K562 (cell line): ENCODE measurements around the gene PRR14L. TPM values are rescaled to one million over a fixed set of nuclear protein-coding genes. Genes with fewer than 3 reads are reported as not detected.

ENCODE experiments used
- ATAC-seq: fragments of 200-7000 bp; cut with Tn5 transposase; 3 replicates; pipeline ENCODE4 v1.9.1; 2020; ENCODE audit warnings: moderate library complexity
- BruUV-seq: library from RNA; stranded (reverse); fragments of 400-500 nt; replicated peaks from 2 replicates; lab custom pipeline; 2021; lab: Mats Ljungman, UMichigan
- CTCF ChIA-PET: fragments of 300-600 bp; formaldehyde crosslinking; extraction: SDS; loops from one replicate; lab custom pipeline; 2021; ENCODE audit warnings: low intra/inter-chr PET ratio; lab: Yijun Ruan, JAX
- POLR2A ChIA-PET: fragments of 300-600, 350-650 bp; sonication (Branson Sonifier 250); formaldehyde crosslinking; extraction: SDS; loops from one replicate; lab custom pipeline; 2021; ENCODE audit warnings: antibody characterized with exemption, inconsistent platforms; lab: Yijun Ruan, JAX
- DNase-seq, 4 experiments: peaks; one replicate each; pipeline versions ENCODE4 v3.0.0 to v3.0.0-alpha.2; 2011 to 2018; ENCODE audit warnings: low spot score in 3 of 4, mixed read lengths in 3 of 4; ENCODE audit errors: extremely low read depth in 1 of 4
- FAIRE-seq: peaks from 2 replicates; lab custom pipeline; 2011; peaks lifted over from hg19 to GRCh38; lab: Jason Lieb, UNC
- H2AFZ ChIP-seq: 2 replicates; pipeline ENCODE4 v1.6.0; 2011; ENCODE audit warnings: low read depth, low read length, control low read depth, inconsistent platforms
- H3K27ac ChIP-seq: fragments of 200-600 bp; 3 replicates; pipeline ENCODE4 v1.8.0; 2011; ENCODE audit warnings: low read depth, mild to moderate bottlenecking, control low read depth, inconsistent platforms, low read length, moderate library complexity, mixed read lengths; ENCODE audit errors: extremely low read depth
- H3K27me3 ChIP-seq, 2 experiments: fragments of 300-600 bp in 1 of 2; 2 replicates in 1 of 2; 3 replicates in 1 of 2; pipeline versions ENCODE4 v1.6.0 to v1.8.0; 2011; ENCODE audit warnings: inconsistent platforms in 2 of 2, low read length in 2 of 2, mild to moderate bottlenecking in 1 of 2, mixed read lengths in 1 of 2, moderate library complexity in 1 of 2; ENCODE audit not compliant: control insufficient read depth in 2 of 2, insufficient read depth in 2 of 2
- H3K36me3 ChIP-seq: fragments of 300-600 bp; 3 replicates; pipeline ENCODE4 v1.8.0; 2011; ENCODE audit warnings: mild to moderate bottlenecking, low read length, inconsistent platforms; ENCODE audit not compliant: control insufficient read depth, insufficient read depth
- H3K4me1 ChIP-seq, 2 experiments: fragments of 200-600 bp in 1 of 2; replicated peaks in 1 of 2; 2 replicates in 1 of 2; 3 replicates in 1 of 2; pipeline versions ENCODE4 v1.5.1 to v1.8.0; 2011; ENCODE audit warnings: inconsistent platforms in 2 of 2, low read length in 2 of 2, mild to moderate bottlenecking in 1 of 2, mixed read lengths in 1 of 2, moderate library complexity in 1 of 2; ENCODE audit not compliant: control insufficient read depth in 2 of 2, insufficient read depth in 2 of 2
- H3K4me2 ChIP-seq: 2 replicates; pipeline ENCODE4 v1.6.1; 2011; ENCODE audit warnings: low read length, control low read depth, inconsistent platforms, mixed read lengths; ENCODE audit not compliant: insufficient read depth
- H3K4me3 ChIP-seq: fragments of 200-600 bp; sonication (generic), shearing (Covaris generic); 2 replicates; pipeline ENCODE4 v1.5.1; 2016; ENCODE audit warnings: control low read depth, inconsistent platforms
- H3K79me2 ChIP-seq: fragments of 200-600 bp; 3 replicates; pipeline ENCODE4 v1.8.0; 2011; ENCODE audit warnings: low read length, inconsistent platforms; ENCODE audit not compliant: control insufficient read depth, insufficient read depth
- H3K9ac ChIP-seq, 2 experiments: 2 replicates each; pipeline versions ENCODE4 v1.6.0 to v1.6.1; 2011; ENCODE audit warnings: low read depth in 2 of 2, low read length in 2 of 2, control low read depth in 1 of 2, inconsistent platforms in 1 of 2, mild to moderate bottlenecking in 1 of 2, mixed read lengths in 1 of 2; ENCODE audit not compliant: insufficient read depth in 1 of 2
- H3K9me1 ChIP-seq: one replicate; pipeline ENCODE4 v1.6.0; 2011; ENCODE audit warnings: inconsistent platforms, mild to moderate bottlenecking, low read length, moderate library complexity; ENCODE audit not compliant: control insufficient read depth, insufficient read depth
- H3K9me3 ChIP-seq: replicated peaks from 2 replicates; pipeline ENCODE4 v1.5.1; 2011; ENCODE audit warnings: low read depth, low read length, inconsistent platforms; ENCODE audit not compliant: control insufficient read depth, insufficient read depth
- H4K20me1 ChIP-seq: replicated peaks from 2 replicates; pipeline ENCODE4 v1.6.1; 2011; ENCODE audit warnings: low read length, inconsistent platforms, mixed read lengths; ENCODE audit not compliant: control insufficient read depth, insufficient read depth
- ARID1B ChIP-seq: fragments of 450-650 bp; IDR thresholded peaks from 2 replicates; pipeline ENCODE4 v1.6.1; 2016; ENCODE audit warnings: antibody characterized with exemption, mild to moderate bottlenecking, inconsistent platforms
- CBFA2T2 ChIP-seq: fragments of 450-650 bp; conservative IDR thresholded peaks from 2 replicates; pipeline ENCODE4 v1.6.1; 2017; ENCODE audit warnings: mild to moderate bottlenecking
- CBFA2T3 ChIP-seq: fragments of 450-650 bp; IDR thresholded peaks from 2 replicates; pipeline ENCODE4 v1.6.1; 2017
- HMG20B ChIP-seq: fragments of 250-450 bp; sonication (Bioruptor Pico); IDR thresholded peaks from 2 replicates; pipeline ENCODE4 v1.5.0; 2021; ENCODE audit warnings: mild to moderate bottlenecking
- NCOA6 ChIP-seq: fragments of 450-650 bp; IDR thresholded peaks from 2 replicates; pipeline ENCODE4 v1.6.1; 2017; ENCODE audit warnings: mild to moderate bottlenecking
- TAL1 ChIP-seq: fragments of 450-650 bp; IDR thresholded peaks from 2 replicates; pipeline ENCODE4 v1.6.1; 2016; ENCODE audit warnings: mild to moderate bottlenecking
- TCF3 ChIP-seq: sonication (generic); formaldehyde crosslinking; IDR thresholded peaks from 2 replicates; pipeline ENCODE4 v1.4.0; 2020; ENCODE audit warnings: mild to moderate bottlenecking, missing genetic modification reagents
- ZNF121 ChIP-seq: sonication (generic); formaldehyde crosslinking; conservative IDR thresholded peaks from 2 replicates; pipeline ENCODE4 v1.8.0; 2022; ENCODE audit warnings: missing genetic modification reagents
- ZNF282 ChIP-seq: sonication (generic); formaldehyde crosslinking; IDR thresholded peaks from 2 replicates; pipeline ENCODE4 v1.8.1; 2023; ENCODE audit warnings: missing genetic modification reagents
- ZNF668 ChIP-seq: fragments of 250-450 bp; sonication (Bioruptor Pico); IDR thresholded peaks from 2 replicates; pipeline ENCODE4 v1.8.0; 2022; ENCODE audit warnings: mild to moderate bottlenecking, inconsistent platforms
- ZNF79 ChIP-seq: fragments of 250-450 bp; sonication (Bioruptor Pico); IDR thresholded peaks from 2 replicates; pipeline ENCODE4 v1.4.0; 2020; ENCODE audit warnings: low read depth, mild to moderate bottlenecking, moderate library complexity
- WGBS: fragments of 100-300 bp; shearing (Covaris generic); methylation state at CpG from one replicate; pipeline ENCODE4 v1.1.6; 2016; ENCODE audit warnings: low coverage, mixed read lengths; ENCODE audit not compliant: insufficient coverage; ENCODE audit errors: missing lambda C conversion rate; 5-methylcytosine and 5-hydroxymethylcytosine counted together
- in situ Hi-C: fragments of 300-500 bp; cut with MboI; formaldehyde crosslinking; loops from 4 replicates; pipeline ENCODE4 v1.15.0; 2018; ENCODE audit warnings: inconsistent platforms, mixed read lengths
- intact Hi-C: fragments of 100-400 bp; cut with micrococcal nuclease; formaldehyde crosslinking; loops from 2 replicates; pipeline ENCODE4 v1.14.2; 2022
- polyA plus RNA-seq, 8 experiments: library from polyadenylated mRNA; depleted of rRNA in 4 of 8; stranded (reverse) in 5 of 8; unstranded in 3 of 8; fragments of >200 nt; fragmentation: Nextera tagmentation in 2 of 8; fragmentation: Illumina TruSeq in 1 of 8; extraction: Ambion mirVana in 2 of 8; extraction: Trizol in 1 of 8; gene quantifications; 2 replicates each; pipeline versions ENCODE4 v1.2.1 to v1.2.3, GENCODE V29; 2011 to 2014; ENCODE audit warnings: inconsistent platforms in 1 of 8, missing spikeins in 1 of 8
- total RNA-seq, 7 experiments: library from RNA; depleted of rRNA in 6 of 7; stranded (reverse); fragments of >200 nt in 6 of 7; fragmentation: Illumina TruSeq in 2 of 7; extraction: Trizol in 2 of 7; gene quantifications; 2 replicates each; pipeline versions ENCODE4 v1.2.1 to v1.2.3, GENCODE V29; 2011 to 2021; ENCODE audit warnings: low replicate concordance in 1 of 7
- TF ChIP-seq, protein P1 (sequence below): sonication (generic); formaldehyde crosslinking; IDR thresholded peaks from 2 replicates; pipeline ENCODE4 v1.8.1; 2023; ENCODE audit warnings: mild to moderate bottlenecking, missing genetic modification reagents

Gene PRR14L
- total and polyA plus RNA-seq, 9 of the 15 experiments (the other 6 are each of a cell fraction or from before 2014, with no cell fraction given): 2.8 to 36.3 (median 12.3) TPM

DNA sequence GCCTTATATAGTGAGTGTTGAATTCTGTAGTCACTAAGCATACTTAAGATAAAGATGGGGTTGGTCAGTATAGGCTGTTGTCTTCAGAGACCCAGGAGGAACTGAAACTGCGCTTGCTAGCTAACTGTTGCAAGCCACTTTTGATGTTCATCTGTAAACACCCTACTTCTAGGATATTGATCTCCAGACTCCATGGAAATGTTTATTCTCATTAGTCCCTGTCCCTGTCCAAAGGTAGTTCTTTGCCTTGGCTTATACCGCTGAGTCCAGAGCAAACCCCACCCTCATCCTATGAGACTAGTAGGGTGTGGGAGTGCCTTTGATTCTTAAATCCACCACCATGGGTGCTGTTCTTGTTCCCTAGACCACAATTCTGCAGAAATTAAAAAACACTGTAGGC, 40.3 kb upstream of the PRR14L start:
- Histone ChIP-seq H4K20me1 (no peaks in the 10 kb centered on the region), H3K9ac (no peak overlapping the region), H3K79me2 (no peaks in the 10 kb centered on the region), H3K4me2 (no peak overlapping the region), H3K27me3 (no peaks in the 10 kb centered on the region), H2AFZ (no peak overlapping the region), H3K4me1 (peaks cover 0 to 6% of the 10 kb centered on the region in 2 experiments; a peak in 3 of 5 replicates), H3K4me3 (no peak overlapping the region), H3K9me3 (no peaks in the 10 kb centered on the region), H3K36me3 (peaks cover 7% of the 10 kb centered on the region; the same call in 2 of the 3 replicates), H3K9me1 (no peaks in the 10 kb centered on the region), H3K27ac (0 out of 3 replicates have a peak overlapping the region, but pooled peaks have one; percentile 33)
- in situ Hi-C loops: no loop called here
- FAIRE-seq (no peak), DNase-seq (no peak), ATAC-seq (peak; percentile 43; the same call in 2 of the 3 replicates)
- intact Hi-C loops: no loop called here
- ChIA-PET CTCF (no interaction called here), POLR2A (no interaction called here)
- WGBS: 87% methylated on average over 2 of the region's 2 CpGs
- no TSS peak for BruUV-seq
- TF ChIP-seq ZNF282 (CRISPR knock-in tag): no peak

DNA sequence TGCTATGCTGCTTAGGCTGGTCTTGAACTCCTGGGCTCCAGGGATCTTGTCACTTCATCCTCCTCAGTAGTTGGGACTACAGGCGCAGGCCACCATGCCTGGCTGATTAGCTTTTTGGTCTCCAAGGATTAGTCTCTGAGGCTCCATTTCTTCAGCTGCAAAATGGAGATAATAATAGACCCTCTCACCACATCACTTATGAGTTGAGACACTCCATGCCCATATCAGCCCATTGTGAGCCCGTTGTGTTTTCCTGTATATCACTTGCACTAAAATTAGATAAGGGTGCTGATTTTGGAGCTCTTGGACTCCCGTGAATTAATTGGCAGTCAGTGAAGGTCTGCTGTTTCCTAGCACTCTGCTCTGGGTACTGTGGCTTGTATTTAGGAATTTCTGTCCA, 39.9 kb upstream of the PRR14L start:
- H3K9ac ChIP-seq: no peak overlapping the region
- H4K20me1 ChIP-seq: no peaks in the 10 kb centered on the region
- ChIA-PET POLR2A (interaction anchor here (0.6 kb wide), 1 partner anchor 30 kb away, joined by 3 read pairs; no protein-coding TSS in a partner anchor), CTCF (no interaction called here)
- DNase-seq (peak in 2 of 4 experiments; percentile 5 to 29), FAIRE-seq (peak; percentile 35), ATAC-seq (peak; percentile 55)
- no peak overlapping the region for H3K4me2 ChIP-seq
- BruUV-seq: no TSS peak
- 23% methylated on average over 3 of the region's 3 CpGs for WGBS
- in situ Hi-C loops (no loop called here), intact Hi-C loops (no loop called here)
- TF ChIP-seq TAL1 (peak; percentile 24; the same call in 1 of the 2 replicates), CBFA2T2 (peak; percentile 34; the same call in 1 of the 2 replicates), ZNF668 (CRISPR knock-in tag) (no peak), ARID1B (peak; percentile 25; the same call in 1 of the 2 replicates), HMG20B (CRISPR knock-in tag) (no peak), TCF3 (CRISPR knock-in tag) (peak; percentile 54; the same call in 1 of the 2 replicates), ZNF121 (CRISPR knock-in tag) (no peak), NCOA6 (no peak), CBFA2T3 (peak; percentile 55), ZNF79 (CRISPR knock-in tag) (no peak)
- TF ChIP-seq, protein P1, sequence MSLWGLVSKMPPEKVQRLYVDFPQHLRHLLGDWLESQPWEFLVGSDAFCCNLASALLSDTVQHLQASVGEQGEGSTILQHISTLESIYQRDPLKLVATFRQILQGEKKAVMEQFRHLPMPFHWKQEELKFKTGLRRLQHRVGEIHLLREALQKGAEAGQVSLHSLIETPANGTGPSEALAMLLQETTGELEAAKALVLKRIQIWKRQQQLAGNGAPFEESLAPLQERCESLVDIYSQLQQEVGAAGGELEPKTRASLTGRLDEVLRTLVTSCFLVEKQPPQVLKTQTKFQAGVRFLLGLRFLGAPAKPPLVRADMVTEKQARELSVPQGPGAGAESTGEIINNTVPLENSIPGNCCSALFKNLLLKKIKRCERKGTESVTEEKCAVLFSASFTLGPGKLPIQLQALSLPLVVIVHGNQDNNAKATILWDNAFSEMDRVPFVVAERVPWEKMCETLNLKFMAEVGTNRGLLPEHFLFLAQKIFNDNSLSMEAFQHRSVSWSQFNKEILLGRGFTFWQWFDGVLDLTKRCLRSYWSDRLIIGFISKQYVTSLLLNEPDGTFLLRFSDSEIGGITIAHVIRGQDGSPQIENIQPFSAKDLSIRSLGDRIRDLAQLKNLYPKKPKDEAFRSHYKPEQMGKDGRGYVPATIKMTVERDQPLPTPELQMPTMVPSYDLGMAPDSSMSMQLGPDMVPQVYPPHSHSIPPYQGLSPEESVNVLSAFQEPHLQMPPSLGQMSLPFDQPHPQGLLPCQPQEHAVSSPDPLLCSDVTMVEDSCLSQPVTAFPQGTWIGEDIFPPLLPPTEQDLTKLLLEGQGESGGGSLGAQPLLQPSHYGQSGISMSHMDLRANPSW (CRISPR knock-in tag): no peak
- H2AFZ ChIP-seq: no peak overlapping the region
- H3K79me2 ChIP-seq: no peaks in the 10 kb centered on the region
- H3K27ac ChIP-seq: 0 out of 3 replicates have a peak overlapping the region, but pooled peaks have one; percentile 33
- H3K27me3 ChIP-seq: no peaks in the 10 kb centered on the region
- H3K4me1 ChIP-seq: peaks cover 0 to 6% of the 10 kb centered on the region in 2 experiments; a peak in 3 of 5 replicates
- H3K9me1 ChIP-seq: no peaks in the 10 kb centered on the region
- H3K9me3 ChIP-seq: no peaks in the 10 kb centered on the region
- H3K36me3 ChIP-seq: peaks cover 12% of the 10 kb centered on the region; the same call in 2 of the 3 replicates
- H3K4me3 ChIP-seq: no peak overlapping the region
